Measurements from ENCODE around the gene MAP1LC3A.

GRCh38 chr20:34527016-34527415 lies 31.5 kb upstream of the MAP1LC3A start:
- no peak for TF ChIP-seq CTCF (IDR thresholded peaks at IDR 0.05)
- no peak for TF ChIP-seq POLR2A (IDR thresholded peaks at IDR 0.05)

Measured in body of pancreas (tissue), 4 donors.